HG03060 (cell line): ENCODE data around the gene NGB.

Experiments
- ATAC-seq: cut with Tn5 transposase; IDR thresholded peaks from one replicate; pipeline ENCODE4 v1.9.1; 2021; ENCODE audit warnings: low read depth, moderate number of reproducible peaks; ENCODE audit not compliant: unreplicated experiment

Gene NGB

GRCh38 chr14:77265561-77266335, 5.3 kb downstream of the NGB start:
- no peak for ATAC-seq

- ATAC-seq: no peak
Observed at GRCh38 chr14:77265187-77265515, 5.9 kb downstream of the NGB start.

GRCh38 chr14:77264466-77265186, 6.4 kb downstream of the NGB start:
- no peak for ATAC-seq

- no peak for ATAC-seq
Observed at GRCh38 chr14:77260631-77261030, 10.4 kb downstream of the NGB start.

GRCh38 chr14:77260199-77260598, 10.8 kb downstream of the NGB start:
- no peak for ATAC-seq

GRCh38 chr14:77259025-77259715, 11.8 kb downstream of the NGB start:
- no peak for ATAC-seq

GRCh38 chr14:77258566-77258965, 12.4 kb downstream of the NGB start:
- no peak for ATAC-seq

GRCh38 chr14:77257700-77258099, 13.3 kb downstream of the NGB start:
- ATAC-seq: no peak

GRCh38 chr14:77256694-77257093, 14.3 kb downstream of the NGB start:
- no peak for ATAC-seq

- ATAC-seq: no peak
Observed at GRCh38 chr14:77253333-77254190, 17.4 kb downstream of the NGB start.

GRCh38 chr14:77251870-77252269, 19.1 kb downstream of the NGB start:
- no peak for ATAC-seq

- ATAC-seq: no peak
Observed at GRCh38 chr14:77250927-77251326, 20.1 kb downstream of the NGB start.

- no peak for ATAC-seq
Observed at GRCh38 chr14:77249286-77249685, 21.7 kb downstream of the NGB start.

- no peak for ATAC-seq
Observed at GRCh38 chr14:77248666-77249065, 22.3 kb downstream of the NGB start.

GRCh38 chr14:77246784-77247183, 24.2 kb downstream of the NGB start:
- ATAC-seq: no peak

- no peak for ATAC-seq
Observed at GRCh38 chr14:77245820-77246219, 25.2 kb downstream of the NGB start.

- ATAC-seq: no peak
Observed at GRCh38 chr14:77243853-77244252, 27.2 kb downstream of the NGB start.

GRCh38 chr14:77242752-77243151, 28.3 kb downstream of the NGB start:
- no peak for ATAC-seq

- ATAC-seq: no peak
Observed at GRCh38 chr14:77241955-77242354, 29.1 kb downstream of the NGB start.

- no peak for ATAC-seq
Observed at GRCh38 chr14:77240336-77240915, 30.6 kb downstream of the NGB start.
